Stomach (tissue), 4 donors: ENCODE measurements around the gene FRMD1.

ENCODE experiments used
- CTCF ChIP-seq, 7 experiments: fragments of 450-650 bp in 4 of 7; fragments of 200-600 bp in 3 of 7; sonication (generic) in 3 of 7; IDR thresholded peaks; one replicate each; pipeline ENCODE4 v1.5.1; 2016 to 2019; ENCODE audit warnings: antibody characterized with exemption in 7 of 7, control low read depth in 2 of 7, mild to moderate bottlenecking in 1 of 7
- EP300 ChIP-seq: sonication (generic); formaldehyde crosslinking; IDR thresholded peaks from one replicate; pipeline ENCODE4 v1.6.1; 2017; ENCODE audit warnings: antibody characterized with exemption
- POLR2A ChIP-seq, 4 donors: fragments of 450-650 bp; IDR thresholded peaks; one replicate each; pipeline ENCODE4 v1.6.1; 2016; ENCODE audit warnings: antibody characterized with exemption in 4 of 4, control low read depth in 2 of 4, mild to moderate bottlenecking in 1 of 4, moderate library complexity in 1 of 4
- POLR2AphosphoS5 ChIP-seq, 3 donors: sonication (generic); formaldehyde crosslinking; IDR thresholded peaks; one replicate each; pipeline ENCODE4 v1.6.1; 2016; ENCODE audit warnings: antibody characterized with exemption in 3 of 3

GRCh38 chr6:168100011-168100802 is 21.2 kb upstream of the FRMD1 start:
- TF ChIP-seq POLR2A (IDR thresholded peaks at IDR 0.05), result no peak
- TF ChIP-seq CTCF (IDR thresholded peaks at IDR 0.05), result no peak
- no peak for TF ChIP-seq POLR2AphosphoS5 (IDR thresholded peaks at IDR 0.05)
- no peak for TF ChIP-seq EP300
